Adrenal gland (tissue), 12 donors: ENCODE results near the gene AMBRA1. TPM values are rescaled to one million over a fixed set of nuclear protein-coding genes. Genes with fewer than 3 reads are reported as not detected.

Experiments used
- DNase-seq, 7 donors: peaks; one replicate each; pipeline ENCODE4 v3.0.0-alpha.2; 2019 to 2020
- H3K27ac ChIP-seq, 5 donors: fragments of 200-600 bp; sonication (generic) in 4 of 5; 1 replicate in 3 of 5; 2 replicates in 2 of 5; pipeline versions ENCODE4 v1.5.1 to v1.8.0; 2016 to 2020; ENCODE audit warnings: mild to moderate bottlenecking in 1 of 5
- H3K27me3 ChIP-seq: fragments of 200-600 bp; 2 replicates; pipeline ENCODE4 v1.8.0; 2021
- H3K36me3 ChIP-seq, 2 donors: fragments of 200-600 bp; replicated peaks in 1 of 2; 1 replicate in 1 of 2; 2 replicates in 1 of 2; pipeline versions ENCODE4 v1.5.1 to v1.8.0; 2018 to 2022
- H3K4me1 ChIP-seq, 2 donors: fragments of 200-600 bp; replicated peaks in 1 of 2; 1 replicate in 1 of 2; 2 replicates in 1 of 2; pipeline versions ENCODE4 v1.5.1 to v1.8.0; 2018 to 2021
- H3K4me3 ChIP-seq, 4 donors: fragments of 200-600 bp; sonication (generic) in 3 of 4; one replicate each; pipeline ENCODE4 v1.5.1; 2016 to 2018
- H3K9me3 ChIP-seq, 3 donors: fragments of 200-600 bp; sonication (generic) in 1 of 3; replicated peaks in 1 of 3; 1 replicate in 2 of 3; 2 replicates in 1 of 3; pipeline versions ENCODE4 v1.5.1 to v1.8.0; 2016 to 2021
- CTCF ChIP-seq, 6 experiments: fragments of 450-650 bp in 4 of 6; fragments of 200-600 bp in 2 of 6; sonication (generic) in 1 of 6; IDR thresholded peaks; 1 replicate in 5 of 6; 2 replicates in 1 of 6; pipeline versions ENCODE4 v1.5.1 to v1.8.0; 2016 to 2021; ENCODE audit warnings: antibody characterized with exemption in 6 of 6, mild to moderate bottlenecking in 2 of 6, moderate library complexity in 1 of 6
- POLR2A ChIP-seq, 2 donors: fragments of 450-650 bp; IDR thresholded peaks; one replicate each; pipeline ENCODE4 v1.6.1; 2017; ENCODE audit warnings: antibody characterized with exemption in 2 of 2, mild to moderate bottlenecking in 2 of 2, moderate library complexity in 1 of 2
- WGBS, 4 donors: extraction: QIAGEN DNeasy Blood & Tissue Kit in 2 of 4; methylation state at CpG; one replicate each; pipeline versions ENCODE4 v1.1.5 to v1.1.7; 2013 to 2017; 5-methylcytosine and 5-hydroxymethylcytosine counted together
- intact Hi-C, 2 donors: fragments of 100-400 bp; cut with DNase I; formaldehyde crosslinking; loops; one replicate each; pipeline versions ENCODE4 v1.14.1 to v1.15.0; 2022 to 2023
- polyA plus RNA-seq, 3 donors: library from polyadenylated mRNA; stranded (reverse); fragments of 200-250 nt in 2 of 3; fragments of 350-450 nt in 1 of 3; fragmentation: Illumina TruSeq in 1 of 3; extraction: RNeasy Lipid Tissue Mini Kit (QIAGEN cat#74804) in 1 of 3; gene quantifications; one replicate each; pipeline ENCODE4 v1.2.3, GENCODE V29; 2013 to 2014
- total RNA-seq, 9 donors: library from RNA; depleted of rRNA in 4 of 9; stranded (reverse); fragments of >200 nt in 4 of 9; fragments of 120-200 nt in 1 of 9; fragmentation: NEBNext Ultra II Directional in 1 of 9; extraction: Animal tissue kit (Norgen Biotek cat#: 25700) in 1 of 9; gene quantifications; one replicate each; pipeline versions ENCODE4 v1.1.0 to v1.2.4, GENCODE V29; 2013 to 2023
- donor health status: healthy with polysubstance abuse.
- donor health status: Bipolar disorder and iron deficiency.
- donor health status: DM: yes; HTN: yes; CAD: no.
- donor health status: DM: no; HTN: no; CAD: no.
- donor health status: DM: no; HTN: no; CAD: no.
- donor health status: DM: yes; HTN: yes; CAD: no.

AMBRA1 gene
- total and polyA plus RNA-seq, 12 donors, result 16.2 to 73.3 (median 49.7) TPM

- Histone ChIP-seq H3K27me3 (no peaks in the 10 kb centered on the region), H3K4me1 (peaks cover 22 to 34% of the 10 kb centered on the region in 2 donors), H3K36me3 (peaks cover 0 to 2% of the 10 kb centered on the region in 2 donors), H3K9me3 (no peaks in the 10 kb centered on the region), H3K4me3 (no peak overlapping the region), H3K27ac (peak overlapping the region; percentile 74 to 96 (median 85))
- intact Hi-C loops, result loop anchor here in 1 of 2 donors (10.0 kb wide), 1 partner anchor 215 kb away; the partner anchor contains the start of gene MDK
- TF ChIP-seq CTCF (IDR thresholded peaks at IDR 0.05) (no peak), POLR2A (IDR thresholded peaks at IDR 0.05) (peak in 1 of 2 donors; percentile 39)
- 44 to 51% (median 46%) methylated on average over 8 of the region's 8 CpGs for WGBS, 4 donors
- peak; percentile 59 to 87 (median 76) for DNase-seq
These were observed 5.7 kb upstream of the AMBRA1 start for GRCh38 chr11:46599340-46600193.

GRCh38 chr11:46597609-46598219 is 3.9 kb upstream of the AMBRA1 start:
- intact Hi-C loops, result no loop called here
- H3K36me3 ChIP-seq, result no peaks in the 10 kb centered on the region

GRCh38 chr11:46597155-46597554 is 3.3 kb upstream of the AMBRA1 start:
- Histone ChIP-seq H3K36me3 (no peaks in the 10 kb centered on the region), H3K4me3 (no peak overlapping the region), H3K27me3 (no peaks in the 10 kb centered on the region), H3K4me1 (peaks cover 28 to 48% of the 10 kb centered on the region in 2 donors), H3K9me3 (no peaks in the 10 kb centered on the region), H3K27ac (peak overlapping the region in 2 of 5 donors; percentile 44 to 88)
- 90 to 100% (median 94%) methylated on average over 1 of the region's 1 CpG for WGBS, 4 donors
- no peak for DNase-seq
- intact Hi-C loops, result no loop called here
- TF ChIP-seq CTCF (IDR thresholded peaks at IDR 0.05) (no peak), POLR2A (IDR thresholded peaks at IDR 0.05) (no peak)

More at GRCh38 chr11:46597609-46598219, 3.9 kb upstream of the AMBRA1 start:
- Histone ChIP-seq H3K27ac (peak overlapping the region; percentile 20 to 96 (median 77)), H3K4me1 (peaks cover 23 to 42% of the 10 kb centered on the region in 2 donors), H3K27me3 (no peaks in the 10 kb centered on the region), H3K4me3 (no peak overlapping the region), H3K9me3 (no peaks in the 10 kb centered on the region)
- DNase-seq, result peak in 3 of 7 donors; percentile 30 to 45 (median 44)
- TF ChIP-seq POLR2A (IDR thresholded peaks at IDR 0.05) (no peak), CTCF (IDR thresholded peaks at IDR 0.05) (no peak)
- 49 to 75% (median 59%) methylated on average over 6 of the region's 6 CpGs for WGBS, 4 donors

GRCh38 chr11:46594785-46595184 is 962 bp upstream of the AMBRA1 start:
- no peaks in the 10 kb centered on the region for H3K27me3 ChIP-seq
- no peak overlapping the region for H3K27ac ChIP-seq
- WGBS, 4 donors, result 91 to 92% (median 92%) methylated on average over 10 of the region's 10 CpGs
- H3K4me3 ChIP-seq, result no peak overlapping the region
- intact Hi-C loops, result no loop called here
- H3K9me3 ChIP-seq, result no peaks in the 10 kb centered on the region
- H3K36me3 ChIP-seq, result no peaks in the 10 kb centered on the region
- no peak for DNase-seq
- H3K4me1 ChIP-seq, result peaks cover 39 to 57% of the 10 kb centered on the region in 2 donors
- TF ChIP-seq POLR2A (IDR thresholded peaks at IDR 0.05), result no peak
- TF ChIP-seq CTCF (IDR thresholded peaks at IDR 0.05), result no peak
